B cell (primary cell): ENCODE results near the gene TRMT2A. TPM values are rescaled to one million over a fixed set of nuclear protein-coding genes. Genes with fewer than 3 reads are reported as not detected.

Experiments
- ATAC-seq: fragments of 200-7000 bp; cut with Tn5 transposase; one replicate; pipeline ENCODE4 v1.10.0; 2021; ENCODE audit warnings: low read depth, mild to moderate bottlenecking, moderate number of reproducible peaks, moderate library complexity
- CTCF ChIA-PET: fragments of 350-600 bp; sonication (Branson Sonifier 250); formaldehyde crosslinking; loops from one replicate; lab custom pipeline; 2021; ENCODE audit warnings: antibody characterized with exemption, inconsistent platforms; lab: Charles Lee
- POLR2A ChIA-PET: fragments of 350-600 bp; sonication (Branson Sonifier 250); formaldehyde crosslinking; loops from one replicate; lab custom pipeline; 2021; ENCODE audit warnings: antibody characterized with exemption; lab: Charles Lee
- DNase-seq: peaks from one replicate; pipeline ENCODE4 v3.0.0; 2013
- H2AFZ ChIP-seq: 2 replicates; pipeline ENCODE4 v1.6.1; 2012; ENCODE audit warnings: mild to moderate bottlenecking, low read depth, low read length; ENCODE audit not compliant: insufficient read depth, poor library complexity, severe bottlenecking
- H3K27ac ChIP-seq, 2 donors: 1 replicate in 1 of 2; 2 replicates in 1 of 2; pipeline ENCODE4 v1.5.1; 2012 to 2013; ENCODE audit warnings: low read length in 2 of 2, mild to moderate bottlenecking in 2 of 2, moderate library complexity in 1 of 2
- H3K27me3 ChIP-seq, 4 experiments: fragments of 200-600 bp in 1 of 4; sonication (generic) in 1 of 4; replicated peaks in 1 of 4; 1 replicate in 2 of 4; 2 replicates in 2 of 4; pipeline versions ENCODE4 v1.6.1 to v1.7.0; 2013 to 2016; ENCODE audit warnings: low read length in 3 of 4, mild to moderate bottlenecking in 2 of 4, mixed read lengths in 1 of 4, moderate library complexity in 1 of 4; ENCODE audit not compliant: insufficient read depth in 4 of 4, control insufficient read depth in 3 of 4; ENCODE audit errors: control extremely low read depth in 1 of 4
- H3K36me3 ChIP-seq, 2 experiments: replicated peaks in 1 of 2; 1 replicate in 1 of 2; 2 replicates in 1 of 2; pipeline versions ENCODE4 v1.6.1 to v1.7.1; 2013; ENCODE audit warnings: low read length in 1 of 2; ENCODE audit not compliant: insufficient read depth in 2 of 2, control insufficient read depth in 1 of 2; ENCODE audit errors: control extremely low read depth in 1 of 2, extremely low read depth in 1 of 2
- H3K4me1 ChIP-seq, 2 donors: fragments of 200-600 bp in 1 of 2; sonication (generic) in 1 of 2; 1 replicate in 1 of 2; 2 replicates in 1 of 2; pipeline versions ENCODE4 v1.5.1 to v1.6.1; 2013 to 2017; ENCODE audit warnings: low read length in 2 of 2; ENCODE audit not compliant: control insufficient read depth in 2 of 2, insufficient read depth in 2 of 2
- H3K4me2 ChIP-seq: replicated peaks from 2 replicates; pipeline ENCODE3; 2012; ENCODE audit warnings: mild to moderate bottlenecking, low read depth, low read length; ENCODE audit not compliant: poor library complexity, severe bottlenecking
- H3K4me3 ChIP-seq, 5 experiments: fragments of 200-600 bp in 1 of 5; sonication (generic) in 1 of 5; 1 replicate in 3 of 5; 2 replicates in 2 of 5; pipeline versions ENCODE4 v1.5.1 to v1.7.0; 2011 to 2016; ENCODE audit warnings: low read length in 4 of 5, mild to moderate bottlenecking in 4 of 5, low read depth in 2 of 5, control low read depth in 1 of 5, moderate library complexity in 1 of 5; ENCODE audit not compliant: insufficient read depth in 1 of 5; ENCODE audit errors: control extremely low read depth in 1 of 5, extremely low read depth in 1 of 5
- H3K79me2 ChIP-seq: fragments of 200-600 bp; sonication (generic); one replicate; pipeline ENCODE4 v1.6.0; 2016; ENCODE audit warnings: low read length; ENCODE audit not compliant: control insufficient read depth, insufficient read depth
- H3K9ac ChIP-seq: fragments of 200-600 bp; sonication (generic); 2 replicates; pipeline ENCODE4 v1.6.1; 2017; ENCODE audit warnings: mild to moderate bottlenecking, low read length, moderate library complexity
- H3K9me3 ChIP-seq, 3 donors: one replicate each; pipeline versions ENCODE4 v1.6.1 to v1.7.1; 2013; ENCODE audit warnings: low read length in 2 of 3; ENCODE audit not compliant: control insufficient read depth in 2 of 3, insufficient read depth in 1 of 3; ENCODE audit errors: control extremely low read depth in 1 of 3
- H4K20me1 ChIP-seq: 2 replicates; pipeline ENCODE4 v1.6.0; 2012; ENCODE audit warnings: mild to moderate bottlenecking, low read length; ENCODE audit not compliant: insufficient read depth, control insufficient read depth, poor library complexity, severe bottlenecking
- H3K27ac Mint-ChIP-seq: one replicate; pipeline ENCODE4 v1.8.0; 2021; ENCODE audit warnings: mixed read lengths
- H3K27me3 Mint-ChIP-seq: one replicate; pipeline ENCODE4 v1.8.0; 2021; ENCODE audit warnings: mixed read lengths
- H3K4me1 Mint-ChIP-seq: one replicate; pipeline ENCODE4 v1.8.0; 2021; ENCODE audit warnings: mixed read lengths
- H3K4me3 Mint-ChIP-seq: one replicate; pipeline ENCODE4 v1.8.0; 2021; ENCODE audit warnings: mixed read lengths
- H3K9me3 Mint-ChIP-seq: one replicate; pipeline ENCODE4 v1.8.0; 2022; ENCODE audit warnings: mixed read lengths; ENCODE audit not compliant: insufficient read depth
- EZH2 ChIP-seq: IDR thresholded peaks from 2 replicates; pipeline ENCODE4 v1.6.1; 2012; ENCODE audit warnings: borderline replicate concordance, low read depth, mild to moderate bottlenecking, moderate library complexity, low read length; ENCODE audit not compliant: insufficient read depth, poor library complexity, severe bottlenecking
- WGBS: methylation state at CpG from one replicate; pipeline ENCODE4 v1.1.5; 2013; ENCODE audit warnings: missing lambda C conversion rate; ENCODE audit not compliant: insufficient coverage; 5-methylcytosine and 5-hydroxymethylcytosine counted together
- intact Hi-C: fragments of 100-400 bp; cut with micrococcal nuclease; formaldehyde crosslinking; loops from one replicate; pipeline ENCODE4 v1.10.0; 2022
- polyA plus RNA-seq: library from polyadenylated mRNA; depleted of rRNA; stranded (reverse); fragments of >200 nt; gene quantifications from 2 replicates; pipeline ENCODE4 v1.2.3, GENCODE V29; 2012
- total RNA-seq, 2 donors: library from RNA; stranded (reverse); fragments of 120-200 nt in 1 of 2; gene quantifications; 1 replicate in 1 of 2; 2 replicates in 1 of 2; pipeline versions ENCODE4 v1.2.3 to v1.2.4, GENCODE V29; 2013 to 2022
- TF ChIP-seq, protein P1 (sequence below): fragments of 200-600 bp; IDR thresholded peaks from one replicate; pipeline ENCODE4 v1.8.0; 2022; ENCODE audit warnings: antibody characterized with exemption, mild to moderate bottlenecking

TRMT2A gene
- total and polyA plus RNA-seq, 2 donors (not counting 1 experiment from before 2014, with no cell fraction given), result 95.7 to 144 TPM

DNA sequence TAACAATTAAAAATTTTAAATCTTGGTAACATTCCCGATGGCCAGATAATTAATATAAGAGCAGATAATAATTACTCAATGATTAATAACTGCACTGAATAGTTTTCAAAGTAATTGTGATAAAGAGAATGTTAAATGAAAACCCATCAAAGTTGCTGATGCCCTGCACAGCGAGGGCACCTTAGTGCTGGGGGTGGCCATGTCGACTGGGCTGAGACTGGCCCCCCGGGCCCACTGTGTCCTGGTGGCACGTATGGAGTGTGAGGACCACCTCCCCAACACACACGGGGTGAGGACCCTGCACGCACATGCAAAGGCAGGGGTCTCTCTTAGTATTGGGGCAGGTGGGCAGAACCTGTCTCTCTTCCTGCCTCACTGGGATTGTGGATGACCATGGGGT is 48.9 kb upstream of the TRMT2A start:
- Histone ChIP-seq H3K9me3 (peaks cover 0 to 6% (median 0%) of the 10 kb centered on the region in 3 donors), H3K27me3 (no peaks in the 10 kb centered on the region), H3K4me3 (no peak overlapping the region), H3K79me2 (no peaks in the 10 kb centered on the region), H3K4me2 (no peak overlapping the region), H3K9ac (no peak overlapping the region), H4K20me1 (no peaks in the 10 kb centered on the region), H2AFZ (no peak overlapping the region), H3K27ac (no peak overlapping the region), H3K36me3 (no peaks in the 10 kb centered on the region), H3K4me1 (no peaks in the 10 kb centered on the region)
- H3K4me3 Mint-ChIP-seq, result no peak overlapping the region
- H3K4me1 Mint-ChIP-seq, result no peaks in the 10 kb centered on the region
- WGBS, result 100% methylated on average over 5 of the region's 7 CpGs
- no peak overlapping the region for H3K27ac Mint-ChIP-seq
- no peak for ATAC-seq
- POLR2A ChIA-PET, result no interaction called here
- no peak for DNase-seq
- CTCF ChIA-PET, result interaction anchor here (1.3 kb wide), 1 partner anchor 9 kb away, joined by 6 read pairs; no protein-coding TSS in a partner anchor
- intact Hi-C loops, result loop anchor here (5.0 kb wide), 1 partner anchor 61 kb away; no protein-coding TSS in a partner anchor
- TF ChIP-seq, protein P1, sequence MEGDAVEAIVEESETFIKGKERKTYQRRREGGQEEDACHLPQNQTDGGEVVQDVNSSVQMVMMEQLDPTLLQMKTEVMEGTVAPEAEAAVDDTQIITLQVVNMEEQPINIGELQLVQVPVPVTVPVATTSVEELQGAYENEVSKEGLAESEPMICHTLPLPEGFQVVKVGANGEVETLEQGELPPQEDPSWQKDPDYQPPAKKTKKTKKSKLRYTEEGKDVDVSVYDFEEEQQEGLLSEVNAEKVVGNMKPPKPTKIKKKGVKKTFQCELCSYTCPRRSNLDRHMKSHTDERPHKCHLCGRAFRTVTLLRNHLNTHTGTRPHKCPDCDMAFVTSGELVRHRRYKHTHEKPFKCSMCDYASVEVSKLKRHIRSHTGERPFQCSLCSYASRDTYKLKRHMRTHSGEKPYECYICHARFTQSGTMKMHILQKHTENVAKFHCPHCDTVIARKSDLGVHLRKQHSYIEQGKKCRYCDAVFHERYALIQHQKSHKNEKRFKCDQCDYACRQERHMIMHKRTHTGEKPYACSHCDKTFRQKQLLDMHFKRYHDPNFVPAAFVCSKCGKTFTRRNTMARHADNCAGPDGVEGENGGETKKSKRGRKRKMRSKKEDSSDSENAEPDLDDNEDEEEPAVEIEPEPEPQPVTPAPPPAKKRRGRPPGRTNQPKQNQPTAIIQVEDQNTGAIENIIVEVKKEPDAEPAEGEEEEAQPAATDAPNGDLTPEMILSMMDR, result no peak
- no peaks in the 10 kb centered on the region for H3K9me3 Mint-ChIP-seq
- H3K27me3 Mint-ChIP-seq, result peaks cover 3% of the 10 kb centered on the region

DNA sequence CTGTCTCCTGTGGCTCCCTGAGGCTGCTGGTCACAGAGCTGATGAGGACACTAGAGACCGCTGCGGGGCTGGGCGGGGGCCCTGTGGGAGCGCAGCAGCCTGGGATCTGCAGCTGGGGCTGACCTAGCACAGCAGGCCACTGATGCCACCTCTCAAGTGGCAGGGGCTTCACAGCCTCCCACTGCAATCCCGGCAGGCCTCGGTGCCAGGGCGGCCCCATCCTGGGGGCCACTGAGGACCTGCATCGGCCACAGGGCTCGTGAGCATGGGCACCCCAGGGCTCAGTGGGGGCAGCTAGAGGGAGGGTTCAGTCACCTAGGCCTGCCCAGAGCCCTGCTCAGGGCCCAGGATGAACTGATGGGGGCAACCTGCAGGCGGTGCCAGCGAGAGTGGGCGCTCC is 48.4 kb upstream of the TRMT2A start:
- Histone ChIP-seq H3K4me2 (no peak overlapping the region), H4K20me1 (no peaks in the 10 kb centered on the region), H3K4me1 (no peaks in the 10 kb centered on the region), H3K79me2 (no peaks in the 10 kb centered on the region), H3K9ac (no peak overlapping the region), H3K9me3 (peaks cover 0 to 6% (median 0%) of the 10 kb centered on the region in 3 donors), H3K27me3 (no peaks in the 10 kb centered on the region), H2AFZ (no peak overlapping the region), H3K36me3 (no peaks in the 10 kb centered on the region), H3K27ac (no peak overlapping the region), H3K4me3 (no peak overlapping the region)
- WGBS, result 99% methylated on average over 9 of the region's 12 CpGs
- H3K4me3 Mint-ChIP-seq, result no peak overlapping the region
- ChIA-PET POLR2A (no interaction called here), CTCF (no interaction called here)
- H3K27ac Mint-ChIP-seq, result no peak overlapping the region
- no peak for TF ChIP-seq EZH2
- TF ChIP-seq, protein P1, result no peak
- ATAC-seq (no peak), DNase-seq (no peak)
- H3K4me1 Mint-ChIP-seq, result no peaks in the 10 kb centered on the region
- H3K9me3 Mint-ChIP-seq, result no peaks in the 10 kb centered on the region
- peaks cover 1% of the 10 kb centered on the region for H3K27me3 Mint-ChIP-seq
- intact Hi-C loops, result loop anchor here (5.0 kb wide), 1 partner anchor 62 kb away; no protein-coding TSS in a partner anchor
